NCI-H2029 treated with DMSO at 0.1 percent for 48 hours (cell line): ENCODE data around the gene G6PD.
"Not testable (repeated sequence)": the region's sequence is repeated elsewhere in the genome, so short reads cannot be mapped to it uniquely, and the experiment has no call there.

Experiments
- DNase-seq: peaks from one replicate; lab custom pipeline; 2025; lab: John Stamatoyannopoulos, UW

G6PD gene

DNA sequence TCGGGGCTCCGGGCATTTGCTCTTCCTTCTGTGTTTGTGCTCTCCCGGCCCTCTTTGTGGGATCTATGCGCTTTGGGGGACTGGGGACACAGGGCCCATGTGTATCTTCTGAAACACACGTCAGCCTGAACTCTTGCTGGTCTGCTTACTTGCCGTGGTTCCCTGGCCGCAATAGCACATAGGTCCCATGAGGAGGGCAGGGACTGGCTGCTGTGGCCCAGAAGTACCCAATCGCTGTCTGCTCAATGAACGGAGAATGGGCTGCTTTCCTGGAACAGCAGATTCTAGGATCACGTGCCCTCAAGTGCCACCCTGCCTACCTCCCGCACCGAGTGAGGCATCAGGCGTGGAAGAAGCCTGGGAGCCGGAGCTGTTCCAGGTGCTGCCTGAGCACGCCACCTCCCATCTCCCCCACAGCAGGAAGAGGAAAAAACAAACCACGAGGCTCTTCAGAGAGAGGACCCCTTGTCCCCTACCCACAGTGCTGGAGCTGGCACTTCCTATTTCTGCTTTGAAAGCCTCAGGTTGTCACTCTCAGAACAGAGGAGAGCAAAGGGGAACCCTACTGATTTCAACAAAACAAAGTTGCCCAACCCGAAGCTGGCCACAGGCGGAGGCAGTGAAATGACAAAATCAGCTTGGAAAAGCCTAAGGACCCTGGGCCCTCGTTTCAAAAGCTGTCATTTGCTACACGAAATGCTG, 3.8 kb downstream of the G6PD start:
- DNase-seq = no peak

DNA sequence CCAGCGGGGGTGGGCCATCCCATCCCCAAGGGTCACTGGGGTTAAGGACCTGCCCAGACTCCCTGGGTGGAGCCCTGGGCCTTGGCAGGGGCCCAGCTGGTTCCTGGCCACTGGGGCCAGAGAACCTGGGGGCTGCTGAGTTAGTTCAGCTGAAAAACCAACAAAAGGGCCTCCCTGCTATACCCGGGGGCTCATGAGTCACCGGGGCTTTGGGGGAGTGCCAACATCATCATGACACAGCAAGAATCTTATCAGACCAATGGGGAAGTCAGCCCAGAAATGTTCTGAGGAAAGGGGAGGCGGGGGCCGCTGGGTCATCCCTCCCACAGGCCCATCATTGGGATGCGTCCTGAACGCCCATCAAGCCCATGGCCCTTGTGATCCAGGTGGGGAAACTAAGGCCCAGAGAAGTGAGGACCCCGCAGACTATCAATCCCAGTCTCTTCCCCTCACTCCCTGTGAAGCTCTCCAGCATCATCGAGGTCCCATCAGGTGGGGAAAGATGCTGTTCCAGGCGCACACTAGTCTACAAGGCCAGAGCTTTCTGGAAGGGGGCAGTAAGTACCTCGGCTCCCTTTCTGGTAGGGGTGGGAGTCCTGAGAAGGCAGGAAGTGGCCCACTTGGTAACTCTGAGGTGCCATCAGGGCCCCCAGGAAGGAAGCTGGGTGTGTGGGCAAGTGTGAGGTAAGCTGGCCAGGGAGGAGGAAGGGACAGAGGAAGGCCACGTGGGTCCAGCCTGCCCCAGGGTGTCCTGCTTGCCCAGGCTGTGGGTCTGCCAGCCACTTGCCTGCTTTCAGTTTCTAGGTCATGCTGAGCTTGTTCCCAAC, 4.5 kb downstream of the G6PD start:
- DNase-seq = no peak

DNA sequence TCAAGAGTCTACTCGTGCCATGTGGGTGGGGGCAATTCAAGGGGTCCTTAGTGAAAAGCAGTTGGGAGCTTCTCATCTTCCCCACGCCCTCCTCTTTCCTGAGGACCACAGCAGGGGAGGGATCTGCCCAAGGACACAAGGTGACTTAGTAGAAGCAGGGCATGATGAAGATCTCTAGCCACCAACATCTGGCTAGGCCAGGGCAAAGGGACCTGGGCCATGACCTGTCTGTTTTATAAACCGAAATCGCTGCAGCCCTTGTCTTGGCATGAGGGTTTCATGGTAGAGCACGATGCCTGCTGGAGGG, 5.1 kb downstream of the G6PD start:
- DNase-seq = no peak

DNA sequence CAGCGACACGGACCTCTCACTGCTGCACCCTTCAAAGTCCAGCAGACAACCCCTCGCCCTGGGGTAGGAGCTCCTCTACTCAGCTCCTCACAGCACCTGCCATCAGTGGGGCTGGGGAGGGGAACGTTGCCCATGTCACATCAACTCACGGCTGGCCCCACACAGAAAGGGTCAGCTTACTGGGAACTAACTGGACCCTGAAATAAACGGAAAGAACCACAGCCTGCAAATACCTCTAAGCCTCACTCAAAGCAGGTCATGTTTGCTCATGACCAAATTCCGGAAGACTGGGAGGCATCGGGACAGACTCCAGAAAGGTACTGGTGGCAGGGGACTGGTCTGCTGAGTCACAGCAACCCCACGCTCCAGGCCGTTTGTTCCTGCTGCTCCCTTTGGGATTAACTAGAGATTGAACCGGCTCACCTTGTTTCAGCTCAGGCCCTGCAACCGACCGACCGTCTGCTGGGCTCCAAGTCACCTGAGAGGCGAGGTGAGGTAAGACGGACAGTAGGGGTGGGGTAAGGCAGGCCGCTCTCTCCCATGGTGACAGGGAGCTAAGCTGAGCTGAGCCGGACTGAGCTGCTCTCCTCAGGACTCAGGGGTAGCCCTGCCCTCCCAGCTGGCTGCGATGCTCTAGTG, 5.6 kb downstream of the G6PD start:
- DNase-seq = no peak

DNA sequence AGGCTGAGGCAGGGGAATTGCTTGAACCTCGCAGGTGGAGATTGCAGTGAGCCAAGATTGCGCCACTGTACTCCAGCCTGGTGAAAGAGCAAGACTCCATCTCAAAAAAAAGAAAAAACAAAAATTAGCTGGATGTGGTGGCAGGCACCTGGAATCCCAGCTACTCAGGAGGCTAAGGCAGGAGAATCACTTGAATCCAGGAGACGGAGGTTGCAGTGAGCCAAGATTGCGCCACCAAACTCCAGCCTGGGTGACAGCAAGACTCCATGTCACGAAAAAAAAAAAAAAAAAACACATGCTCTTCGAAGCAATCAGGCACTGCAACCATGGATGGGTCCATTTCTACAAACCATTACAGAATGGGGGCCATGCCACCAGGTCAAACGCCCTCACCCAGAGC, 6.3 kb downstream of the G6PD start:
- DNase-seq = not testable (repeated sequence)

DNA sequence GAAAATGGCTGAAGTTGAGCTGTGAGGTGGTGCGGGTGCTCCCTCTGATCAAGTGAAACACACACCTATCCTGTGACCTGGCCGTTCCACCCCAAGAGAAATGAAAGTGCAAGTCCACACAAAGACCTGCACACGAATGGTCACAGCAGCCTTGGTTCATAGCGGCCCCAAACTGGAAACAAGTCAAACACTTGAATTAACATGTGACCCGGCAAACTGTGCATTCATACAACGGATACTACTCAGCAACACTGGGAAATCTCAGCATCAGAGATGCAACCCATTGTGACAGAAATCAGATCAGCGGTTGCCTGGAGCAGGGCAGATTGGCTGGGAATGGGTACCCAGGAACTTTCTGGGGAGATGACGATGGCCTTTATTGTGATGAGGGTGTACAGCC, 7.6 kb downstream of the G6PD start:
- DNase-seq = no peak

- DNase-seq = no peak
Measured at GRCh38 chrX:154535892-154536291, 10.8 kb downstream of the G6PD start.

DNA sequence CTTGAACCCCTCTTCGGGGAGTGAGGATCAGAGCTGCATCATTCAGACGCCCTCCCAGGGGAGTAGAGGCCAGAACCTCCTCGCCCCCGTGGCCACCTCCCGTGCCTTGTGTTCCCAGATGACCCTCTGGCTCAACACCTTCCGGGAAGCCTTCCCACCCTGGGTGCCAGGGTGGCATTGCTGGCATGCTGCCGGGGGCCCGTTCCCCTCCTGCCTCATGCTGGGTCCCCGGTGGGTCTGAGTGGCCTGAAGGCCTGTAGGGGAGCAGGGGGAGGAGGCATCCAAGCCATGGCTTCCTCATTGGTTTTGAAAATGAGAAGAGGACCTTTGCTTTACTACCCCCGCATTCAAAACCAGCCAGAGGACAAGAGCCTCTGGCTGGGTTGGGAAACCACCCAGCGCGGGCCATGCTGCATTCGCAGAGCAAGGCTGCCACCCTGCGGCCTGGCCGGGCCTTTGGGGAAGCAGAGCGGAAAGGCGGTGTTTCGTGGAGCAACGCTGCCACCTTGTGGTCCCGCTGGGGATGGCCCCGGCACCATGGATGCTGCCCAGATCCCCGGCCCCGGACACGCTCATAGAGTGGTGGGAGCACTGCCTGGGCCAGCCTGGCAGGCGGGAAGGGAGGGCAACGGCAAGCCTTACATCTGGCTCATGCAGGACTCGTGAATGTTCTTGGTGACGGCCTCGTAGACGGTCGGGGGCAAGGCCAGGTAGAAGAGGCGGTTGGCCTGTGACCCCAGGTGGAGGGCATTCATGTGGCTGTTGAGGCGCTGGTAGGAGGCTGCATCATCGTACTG, 11.9 kb downstream of the G6PD start:
- DNase-seq = peak; percentile 17

DNA sequence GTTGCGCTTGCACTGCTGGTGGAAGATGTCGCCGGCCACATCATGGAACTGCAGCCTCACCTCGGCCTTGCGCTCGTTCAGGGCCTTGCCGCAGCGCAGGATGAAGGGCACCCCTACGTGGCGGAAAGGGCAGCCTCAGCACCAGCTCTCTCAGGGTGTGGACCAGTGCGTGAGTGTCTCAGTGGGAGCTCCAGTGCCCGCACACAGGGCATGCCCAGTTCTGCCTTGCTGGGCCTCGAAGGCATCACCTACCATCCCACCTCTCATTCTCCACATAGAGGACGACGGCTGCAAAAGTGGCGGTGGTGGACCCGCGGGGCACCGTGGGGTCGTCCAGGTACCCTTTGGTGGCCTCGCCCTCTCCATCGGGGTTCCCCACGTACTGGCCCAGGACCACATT, 14.0 kb downstream of the G6PD start:
- DNase-seq = no peak

- no peak for DNase-seq
Measured at GRCh38 chrX:154531626-154532025, 15.0 kb downstream of the G6PD start.

- DNase-seq = no peak
Measured at GRCh38 chrX:154530286-154530685, 16.4 kb downstream of the G6PD start.

DNA sequence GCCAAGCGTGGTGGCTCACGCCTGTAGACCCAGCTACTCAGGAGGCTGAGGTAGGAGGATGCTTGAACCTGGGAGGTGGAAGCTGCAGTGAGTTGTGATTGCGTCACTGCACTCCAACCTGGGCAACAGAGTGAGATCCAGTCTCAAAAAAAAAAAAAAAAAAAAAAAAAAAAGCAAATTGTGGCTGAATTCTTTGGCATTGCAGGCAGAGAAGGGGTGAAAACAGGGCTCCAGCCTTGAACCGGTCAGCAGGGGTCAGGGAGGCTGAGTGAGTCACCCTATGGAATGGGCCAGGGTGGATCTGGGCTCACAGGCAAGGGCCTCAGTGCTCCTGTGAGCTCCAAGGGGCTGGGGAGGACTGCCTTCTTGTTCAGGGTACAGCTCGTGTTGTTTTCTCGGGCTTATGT, 17.4 kb downstream of the G6PD start:
- DNase-seq = no peak

GRCh38 chrX:154526901-154527675, 19.6 kb downstream of the G6PD start:
- DNase-seq = peak; percentile 51

- DNase-seq = no peak
Measured at GRCh38 chrX:154525606-154526490, 20.8 kb downstream of the G6PD start.

DNA sequence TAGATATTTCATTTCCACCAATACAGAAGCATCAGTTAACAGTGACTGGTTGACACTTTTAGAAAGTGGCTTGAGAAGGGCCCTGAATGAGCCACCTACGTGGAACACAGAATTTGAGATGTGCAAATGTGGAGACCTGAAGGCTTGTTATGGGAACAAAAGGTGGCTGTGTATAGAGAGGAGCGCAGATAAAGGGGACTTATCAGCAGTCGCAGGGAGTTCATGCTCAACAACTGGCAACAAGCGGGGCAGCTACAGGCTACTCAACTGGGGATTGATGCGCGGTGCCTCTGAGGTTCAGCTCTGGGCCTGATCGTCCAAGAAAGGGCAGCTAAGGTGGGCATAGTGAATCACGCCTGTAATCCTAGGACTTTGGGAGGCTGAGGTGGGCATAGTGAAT, 27.3 kb downstream of the G6PD start:
- no peak for DNase-seq

DNA sequence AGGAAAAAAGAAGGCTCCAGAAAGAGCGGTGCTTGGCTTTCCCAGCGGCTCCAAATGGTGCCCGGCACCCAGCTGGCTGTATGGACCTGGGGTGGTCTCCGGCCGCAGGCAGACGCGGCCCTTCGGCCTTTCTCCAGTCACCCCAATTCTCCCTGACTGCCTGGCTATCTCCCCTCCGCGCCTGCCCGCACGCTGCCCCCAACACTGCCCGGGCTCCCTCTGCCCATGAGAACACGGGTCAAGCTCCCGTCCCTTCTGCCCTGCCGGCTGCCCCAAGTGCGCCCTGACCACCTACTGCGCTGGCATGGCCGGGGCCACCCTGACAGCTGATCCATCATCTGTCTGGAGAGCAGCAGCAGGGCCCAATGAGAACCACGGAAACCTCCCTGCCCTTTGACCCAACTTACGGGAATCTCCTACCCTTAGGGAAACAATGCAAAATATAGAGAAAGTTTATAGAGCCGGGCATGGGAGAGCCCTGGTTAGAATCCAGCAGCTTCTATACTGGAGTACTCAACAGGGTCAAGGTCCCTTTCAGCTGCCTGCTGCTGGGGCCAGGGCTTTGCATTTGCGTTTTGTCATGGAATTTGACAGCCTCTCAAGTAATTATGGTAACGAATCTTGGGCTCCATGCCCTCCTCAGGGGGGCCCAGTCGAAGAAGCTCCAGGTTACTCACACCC, 29.4 kb downstream of the G6PD start:
- no peak for DNase-seq

GRCh38 chrX:154516656-154517100, 30.0 kb downstream of the G6PD start:
- no peak for DNase-seq

- DNase-seq = peak; percentile 69
Measured at GRCh38 chrX:154515966-154516655, 30.5 kb downstream of the G6PD start, which contains the start of gene FAM3A. Gene FAM3A, minus strand, starts transcription at chrX:154516232. Its CDS starts 460 bp downstream, at chrX:154515772.
